Kasumi-1 (cell line): ENCODE data around the gene HIVEP3.

Experiments used
- DNase-seq, 2 experiments: peaks; one replicate each; lab custom pipeline; 2025; lab: John Stamatoyannopoulos, UW

The HIVEP3 gene

GRCh38 chr1:41582351-41582750, 336.4 kb downstream of the HIVEP3 start:
- DNase-seq: no peak

GRCh38 chr1:41582004-41582325, 336.8 kb downstream of the HIVEP3 start:
- DNase-seq: no peak

GRCh38 chr1:41581216-41582003, 337.3 kb downstream of the HIVEP3 start:
- DNase-seq: peak in 1 of 2 experiments; percentile 44

- peak; percentile 97 for DNase-seq
Observed at GRCh38 chr1:41580520-41581172, 338.1 kb downstream of the HIVEP3 start.

GRCh38 chr1:41580021-41580420, 338.7 kb downstream of the HIVEP3 start:
- no peak for DNase-seq

- peak in 1 of 2 experiments; percentile 7 for DNase-seq
Observed at GRCh38 chr1:41578712-41579335, 339.9 kb downstream of the HIVEP3 start.

GRCh38 chr1:41576620-41577019, 342.1 kb downstream of the HIVEP3 start:
- no peak for DNase-seq

GRCh38 chr1:41576206-41576605, 342.5 kb downstream of the HIVEP3 start:
- no peak for DNase-seq

GRCh38 chr1:41574842-41575241, 343.9 kb downstream of the HIVEP3 start:
- no peak for DNase-seq

GRCh38 chr1:41573785-41574713, 344.7 kb downstream of the HIVEP3 start:
- DNase-seq: peak; percentile 94 to 97

- DNase-seq: no peak
Observed at GRCh38 chr1:41573194-41573593, 345.5 kb downstream of the HIVEP3 start.

GRCh38 chr1:41572224-41572623, 346.5 kb downstream of the HIVEP3 start:
- DNase-seq: no peak

GRCh38 chr1:41571041-41571440, 347.7 kb downstream of the HIVEP3 start:
- no peak for DNase-seq

GRCh38 chr1:41568204-41568603, 350.5 kb downstream of the HIVEP3 start:
- no peak for DNase-seq

- no peak for DNase-seq
Observed at GRCh38 chr1:41566969-41567368, 351.8 kb downstream of the HIVEP3 start.

- DNase-seq: no peak
Observed at GRCh38 chr1:41566274-41566885, 352.3 kb downstream of the HIVEP3 start.

- DNase-seq: no peak
Observed at GRCh38 chr1:41564741-41565475, 353.8 kb downstream of the HIVEP3 start.

- no peak for DNase-seq
Observed at GRCh38 chr1:41562328-41562727, 356.4 kb downstream of the HIVEP3 start.

- DNase-seq: no peak
Observed at GRCh38 chr1:41560931-41561330, 357.8 kb downstream of the HIVEP3 start.

GRCh38 chr1:41560496-41560895, 358.2 kb downstream of the HIVEP3 start:
- no peak for DNase-seq

GRCh38 chr1:41559331-41559730, 359.4 kb downstream of the HIVEP3 start:
- DNase-seq: no peak
